Stimulated activated CD4-positive, alpha-beta T cell treated with anti-CD3 and anti-CD28 coated beads, Interleukin-4, amount 100 ng/mL, for 24 hours (primary cell): ENCODE results near the gene B4GALT5.
"Not testable (repeated sequence)": the region's sequence is repeated elsewhere in the genome, so short reads cannot be mapped to it uniquely, and the experiment has no call there.

Experiments
- DNase-seq: peaks from one replicate; pipeline ENCODE4 v3.0.0-alpha.2; 2020

B4GALT5 gene

DNA sequence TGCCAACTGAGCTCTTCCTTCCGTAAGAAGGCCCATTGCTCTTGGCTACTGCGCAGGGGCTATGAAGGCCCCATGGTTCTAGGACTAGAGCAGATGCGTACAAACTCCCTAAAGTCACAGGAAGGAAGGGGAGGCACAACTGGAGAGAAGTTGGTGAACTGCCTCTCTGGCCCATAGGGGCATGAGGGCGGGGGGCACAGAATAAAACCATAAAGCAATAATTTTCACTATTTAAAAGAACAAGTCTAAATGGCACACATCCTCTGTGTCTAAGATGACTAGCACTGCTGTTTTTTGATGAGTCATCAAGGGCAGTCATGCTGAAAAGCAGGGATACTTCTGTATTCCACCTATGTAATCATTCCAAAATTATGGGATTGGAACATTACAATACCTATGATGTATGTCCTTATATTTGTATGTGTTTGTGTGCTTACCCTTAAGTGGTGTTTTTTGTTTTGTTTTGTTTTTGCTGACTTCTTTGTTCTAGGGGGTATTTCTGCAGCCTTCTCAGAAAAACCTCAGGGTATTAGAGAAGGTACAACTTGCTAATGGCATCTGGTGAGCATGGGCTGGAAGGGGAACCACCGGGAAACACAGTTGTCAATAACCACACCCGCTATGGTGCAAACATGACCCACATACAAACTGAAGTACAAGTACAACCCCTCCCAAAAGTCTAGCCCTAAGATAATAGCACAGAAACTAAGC lies 36.9 kb downstream of the B4GALT5 start:
- DNase-seq, result peak; percentile 37

DNA sequence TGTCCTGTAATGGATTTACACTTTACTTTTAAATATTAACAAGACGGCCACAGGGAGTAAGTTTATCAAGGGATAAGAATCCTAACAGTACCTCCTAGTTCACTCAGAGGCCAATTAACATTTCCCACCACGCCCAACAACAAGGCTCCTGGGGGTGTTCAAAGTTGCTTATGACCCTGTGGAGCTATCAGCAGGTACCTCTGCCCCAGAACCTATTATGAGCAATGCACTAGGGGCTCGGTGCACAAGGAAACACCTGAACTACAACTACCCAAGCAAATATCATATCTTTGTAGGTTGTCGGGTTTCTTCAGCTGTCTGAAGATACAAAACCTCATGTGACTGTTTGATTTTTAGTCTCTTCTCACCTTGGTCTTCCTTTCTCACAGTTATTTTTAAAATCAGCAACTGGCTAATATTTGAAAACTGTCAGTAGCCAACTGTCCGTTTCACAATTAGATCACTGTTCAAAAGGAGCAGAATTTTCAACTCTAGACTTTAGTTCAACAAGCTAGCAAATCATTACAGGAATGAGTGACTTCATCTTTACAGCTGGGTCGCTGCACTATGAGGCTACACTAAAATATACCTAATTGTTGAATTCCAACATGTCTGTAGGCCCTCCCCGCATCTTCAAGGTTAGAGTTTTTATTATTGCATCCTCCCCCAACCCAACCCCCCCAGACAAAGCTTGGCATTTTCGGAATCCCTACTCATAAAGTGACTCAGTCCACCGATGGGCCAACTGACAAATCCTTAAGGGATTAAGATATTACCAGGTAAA lies 38.1 kb downstream of the B4GALT5 start:
- no peak for DNase-seq

DNA sequence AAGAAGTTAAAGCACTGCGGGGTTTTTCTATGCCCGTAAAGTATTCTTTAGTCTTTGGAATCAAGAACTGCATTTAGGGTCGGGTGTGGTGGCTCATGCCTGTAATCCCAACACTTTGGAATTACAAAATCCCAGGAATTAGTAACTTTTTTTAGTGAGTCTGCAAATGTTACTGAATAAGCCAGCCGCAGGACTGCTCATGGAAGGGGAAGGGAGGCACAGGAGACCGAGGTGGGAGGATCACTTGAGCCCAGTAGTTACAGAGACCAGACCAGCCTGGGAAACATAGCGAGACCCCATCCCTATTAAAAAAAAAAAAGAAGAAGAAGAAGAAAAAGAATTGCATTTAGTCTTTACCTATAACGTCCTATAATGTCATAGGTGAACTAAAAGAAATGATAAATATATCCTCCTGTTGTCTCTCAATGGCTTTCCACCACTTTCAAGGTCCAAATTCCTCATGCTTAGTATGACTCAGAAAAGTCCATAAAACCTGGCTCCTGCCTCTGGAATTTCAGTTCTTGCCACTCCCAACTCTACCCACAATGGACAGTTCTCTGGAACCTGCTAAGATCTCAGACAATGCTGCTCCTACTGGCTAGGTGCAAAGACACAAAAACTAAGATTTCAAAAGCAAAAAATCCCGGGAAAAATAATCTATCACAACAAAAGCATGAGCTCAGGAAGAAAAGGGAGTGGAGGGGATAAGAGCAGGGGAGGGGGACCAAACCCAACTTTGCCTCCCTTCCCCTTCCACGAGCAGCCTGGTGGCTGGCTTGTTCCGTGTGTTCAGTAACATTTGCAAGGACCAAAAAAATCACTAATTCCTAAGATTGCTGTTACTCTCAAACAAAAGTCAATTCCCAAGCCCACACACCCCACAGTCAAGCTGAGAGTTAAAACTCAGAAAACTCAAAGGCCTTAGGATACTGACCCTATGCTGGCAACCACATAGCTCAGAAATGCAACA lies 39.0 kb downstream of the B4GALT5 start:
- DNase-seq, result no peak

DNA sequence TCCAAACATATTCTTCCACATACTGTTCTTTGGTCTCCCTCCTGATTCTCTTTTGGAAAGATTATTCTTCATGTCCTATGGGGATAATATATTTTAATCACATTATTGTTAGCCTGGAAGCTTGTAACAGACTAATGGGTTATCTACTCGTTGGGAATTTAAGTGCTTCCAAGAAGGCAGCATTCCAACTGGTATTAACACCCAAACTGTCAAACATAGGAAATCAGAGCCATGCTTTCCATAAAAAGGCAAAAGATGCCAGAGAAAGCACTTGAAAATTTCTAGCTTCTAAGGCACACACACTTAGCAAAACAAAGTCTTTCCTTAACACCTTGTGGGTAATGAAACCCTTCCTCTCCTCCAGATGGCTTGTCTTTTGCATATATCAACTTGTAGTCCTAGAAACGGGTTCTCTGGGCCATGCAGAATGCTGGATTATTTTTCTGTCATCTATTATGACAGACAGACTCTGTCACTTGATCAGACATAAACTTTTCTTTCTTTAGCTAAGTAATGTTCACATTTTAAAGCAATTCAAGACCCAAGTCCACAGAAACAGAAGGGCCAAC lies 41.5 kb downstream of the B4GALT5 start:
- DNase-seq, result no peak

DNA sequence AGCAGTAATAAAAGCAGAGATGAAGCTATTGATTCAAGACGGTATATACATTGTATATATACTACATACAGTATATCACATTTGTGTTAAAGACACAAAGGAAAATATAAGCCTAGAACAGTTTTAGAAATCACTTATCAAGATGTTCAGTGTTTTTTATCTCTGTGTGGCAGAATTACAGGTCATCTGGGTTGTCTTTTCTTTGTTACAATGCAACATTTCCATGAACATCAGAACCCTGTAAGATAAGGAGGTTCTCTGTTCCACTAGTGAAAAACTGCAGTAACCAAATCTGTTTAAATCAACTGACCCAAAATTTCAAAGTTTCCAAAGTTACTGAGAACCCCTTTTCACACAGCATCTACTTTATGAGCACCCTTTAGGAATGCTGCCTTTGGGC lies 42.2 kb downstream of the B4GALT5 start:
- no peak for DNase-seq

DNA sequence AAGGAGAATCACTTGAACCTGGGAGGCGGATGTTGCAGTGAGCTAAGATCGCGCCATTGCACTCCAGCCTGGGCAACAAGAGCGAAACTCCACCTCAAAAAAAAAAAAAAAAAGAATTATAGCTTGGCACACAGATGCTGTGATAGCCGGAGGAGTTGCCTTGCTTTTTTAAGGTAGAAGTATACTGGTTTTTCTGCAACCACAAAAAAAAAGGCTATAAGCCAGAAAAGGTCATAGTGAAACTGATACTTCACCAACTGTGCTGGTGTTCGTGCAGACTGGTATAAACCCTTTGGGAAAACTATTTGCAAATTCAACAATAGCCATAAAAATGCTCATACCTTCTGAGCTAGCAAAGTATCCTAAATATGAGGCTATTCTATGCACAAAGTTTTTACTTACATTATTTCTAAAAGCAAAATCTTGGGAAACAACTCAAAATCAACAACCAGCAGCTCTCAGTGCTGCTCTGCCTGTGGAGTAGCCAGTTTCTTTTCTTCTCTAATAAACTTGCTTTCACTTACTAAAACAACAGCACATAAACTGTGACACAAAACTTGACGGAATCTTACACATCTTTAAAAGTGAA lies 44.0 kb downstream of the B4GALT5 start:
- peak; percentile 7 for DNase-seq

DNA sequence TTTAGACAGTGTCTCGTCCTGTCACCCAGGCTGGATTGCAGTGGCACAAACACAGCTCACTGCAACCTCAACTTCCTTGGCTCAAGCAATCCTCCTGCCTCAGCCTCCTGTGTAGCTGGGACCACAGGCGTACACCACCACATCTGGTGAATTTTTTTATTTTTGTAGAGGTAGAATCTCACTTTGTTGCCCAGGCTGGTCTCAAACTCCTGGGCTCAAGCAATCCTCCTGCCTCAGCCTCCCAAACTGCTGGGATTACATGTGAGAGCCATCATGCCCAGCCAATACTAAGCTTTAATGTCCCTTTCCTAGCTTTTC lies 44.8 kb downstream of the B4GALT5 start:
- DNase-seq, result not testable (repeated sequence)

DNA sequence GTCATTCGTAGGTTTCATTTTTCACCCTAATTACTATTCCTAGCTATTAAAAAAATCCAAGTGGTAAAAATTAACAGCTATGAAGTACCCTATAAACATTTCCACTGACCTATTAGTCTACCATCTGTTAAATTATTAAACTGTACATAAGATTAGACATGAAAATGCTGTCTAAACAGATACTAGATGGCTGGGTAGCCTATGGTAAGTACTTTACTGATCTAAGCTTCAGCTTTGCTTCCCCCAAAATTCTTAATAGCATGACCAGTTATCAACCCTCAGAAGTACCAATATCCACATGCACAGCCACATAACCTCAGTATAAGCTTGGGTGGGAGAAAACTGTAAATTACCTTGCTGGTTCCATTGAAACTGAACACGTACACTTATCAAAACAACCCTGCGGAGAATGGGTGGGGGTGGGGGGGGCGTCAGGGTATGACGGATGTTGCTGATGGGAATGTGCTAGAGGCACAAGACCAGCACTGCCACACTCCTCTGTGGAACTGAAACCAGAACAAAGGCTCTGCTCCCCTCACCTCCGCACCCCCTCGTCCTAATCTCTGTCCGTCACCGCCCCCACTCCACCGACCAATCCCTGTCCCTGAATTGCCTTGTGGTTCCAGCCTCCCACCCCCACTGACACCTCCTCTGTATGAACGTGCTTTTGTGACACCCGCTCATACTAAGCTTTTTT lies 45.3 kb downstream of the B4GALT5 start:
- peak; percentile 71 for DNase-seq

DNA sequence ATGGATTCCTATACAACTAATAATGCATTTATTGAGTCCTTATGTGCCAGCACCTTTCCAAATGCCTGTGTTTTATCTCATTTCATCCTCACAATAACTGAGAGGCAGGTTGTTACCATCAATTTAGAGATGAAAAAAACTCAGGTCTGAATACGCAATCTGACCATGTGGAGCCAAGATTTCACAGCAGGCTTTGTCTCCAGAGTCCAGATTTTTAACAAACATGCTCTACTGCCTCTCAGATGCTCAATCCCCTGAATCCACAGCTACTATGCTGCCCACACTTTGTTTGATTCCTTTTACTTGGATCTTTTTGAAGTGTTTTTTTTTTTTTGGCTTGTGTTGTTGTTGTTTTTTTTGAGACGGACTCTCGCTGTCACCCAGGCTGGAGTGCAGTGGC lies 46.8 kb downstream of the B4GALT5 start:
- DNase-seq, result no peak

DNA sequence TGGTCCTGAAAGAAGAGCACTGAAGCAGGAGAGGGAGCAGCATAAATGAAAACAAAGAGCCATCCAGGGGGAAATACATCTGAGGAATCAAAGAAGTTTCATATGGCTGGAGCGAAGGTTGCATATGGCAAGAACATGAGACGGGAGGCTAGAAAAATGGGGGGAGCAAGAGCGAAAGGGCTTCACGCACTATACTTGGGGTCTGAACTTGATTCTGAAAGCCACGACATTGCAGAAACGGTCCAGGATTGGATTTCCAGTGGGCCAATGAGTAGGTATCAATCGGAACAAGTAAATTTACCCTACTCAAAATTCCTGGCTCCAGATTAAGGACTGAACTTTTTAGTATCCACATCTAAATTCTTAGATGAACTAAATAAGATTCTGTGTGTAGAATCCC lies 47.9 kb downstream of the B4GALT5 start:
- no peak for DNase-seq

DNA sequence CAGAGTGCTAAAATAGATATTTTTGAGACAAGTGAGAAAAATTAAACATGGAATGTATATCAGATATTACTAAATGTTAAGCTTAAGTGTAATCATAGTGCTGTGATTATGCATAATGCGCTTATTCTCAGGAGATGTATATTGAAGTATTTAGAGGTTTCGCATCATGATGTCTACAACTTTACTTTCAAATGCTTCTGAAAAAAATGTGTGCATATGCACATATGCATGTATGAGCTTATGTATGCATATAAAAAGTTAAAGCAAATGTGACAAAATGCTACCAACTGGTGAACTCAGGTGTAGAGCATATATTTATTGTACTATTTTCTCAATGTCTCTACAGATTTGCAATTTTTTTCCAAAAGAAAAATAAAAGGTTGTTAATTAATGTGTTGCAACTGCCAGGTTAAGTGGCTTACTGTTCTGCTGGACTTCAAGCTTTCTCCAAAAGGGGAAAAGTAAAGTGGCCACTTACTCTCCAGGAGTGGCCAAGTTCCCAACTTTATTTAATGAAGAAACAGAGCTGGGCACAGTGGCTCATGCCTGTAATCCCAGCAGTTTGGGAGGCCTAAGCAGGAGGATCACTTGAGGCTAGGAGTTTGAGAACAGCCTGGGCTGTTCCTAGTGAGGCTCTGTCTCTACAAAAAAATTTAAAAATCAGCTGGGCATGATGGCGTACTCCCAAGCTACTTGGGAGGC lies 48.9 kb downstream of the B4GALT5 start:
- DNase-seq, result no peak

DNA sequence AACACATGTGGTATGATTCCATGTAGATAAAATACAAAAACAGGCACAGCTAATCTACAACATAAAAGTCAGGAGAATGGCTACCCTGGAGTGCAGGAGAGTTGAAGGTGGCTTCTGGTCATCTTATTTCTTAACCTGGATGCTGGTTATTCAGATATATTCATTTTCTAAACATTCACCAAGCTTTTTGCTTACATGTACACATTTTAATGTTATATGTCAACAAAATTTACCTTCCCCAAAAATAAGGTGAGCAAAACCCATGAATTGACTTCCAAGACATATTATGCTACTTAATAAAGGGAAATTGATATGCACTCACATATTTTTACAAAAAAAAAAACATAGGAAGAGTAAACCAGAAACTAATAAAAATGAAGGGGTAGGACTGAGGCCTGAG lies 50.6 kb downstream of the B4GALT5 start:
- no peak for DNase-seq

DNA sequence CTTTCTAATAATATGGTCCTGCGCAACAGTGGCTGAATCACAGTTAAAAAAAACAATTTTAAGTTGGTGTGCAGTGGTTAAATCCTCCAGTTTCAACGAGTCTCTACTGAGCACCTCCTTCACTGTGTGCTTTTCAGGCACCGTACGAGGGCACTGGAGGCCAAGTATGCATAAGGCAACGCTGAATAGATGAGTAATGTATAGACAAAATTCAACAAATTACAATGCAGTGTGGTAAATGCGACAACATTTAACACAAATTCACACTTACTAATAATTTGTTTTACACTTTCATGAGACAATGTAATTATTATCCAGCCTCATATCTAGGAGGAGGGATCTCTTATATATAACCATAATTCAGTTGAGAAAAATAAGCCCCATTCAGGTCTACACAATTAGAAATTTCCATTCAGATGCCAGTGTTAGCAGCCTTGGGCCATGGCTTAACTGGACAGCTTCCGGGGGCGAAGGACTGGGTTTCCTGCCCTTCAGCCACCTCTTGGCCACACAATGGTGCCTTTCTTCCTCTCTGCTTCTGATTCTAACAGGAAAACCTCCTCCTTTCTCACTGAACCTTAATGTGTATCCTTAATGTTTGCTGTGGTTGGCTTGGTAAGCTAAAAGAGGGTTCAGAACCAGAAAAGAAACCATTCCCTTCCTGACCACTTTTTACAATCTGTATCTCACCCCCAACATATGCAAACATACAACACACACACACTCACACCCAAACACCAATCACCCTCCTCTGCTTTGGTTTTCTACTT lies 51.9 kb downstream of the B4GALT5 start:
- DNase-seq, result no peak

DNA sequence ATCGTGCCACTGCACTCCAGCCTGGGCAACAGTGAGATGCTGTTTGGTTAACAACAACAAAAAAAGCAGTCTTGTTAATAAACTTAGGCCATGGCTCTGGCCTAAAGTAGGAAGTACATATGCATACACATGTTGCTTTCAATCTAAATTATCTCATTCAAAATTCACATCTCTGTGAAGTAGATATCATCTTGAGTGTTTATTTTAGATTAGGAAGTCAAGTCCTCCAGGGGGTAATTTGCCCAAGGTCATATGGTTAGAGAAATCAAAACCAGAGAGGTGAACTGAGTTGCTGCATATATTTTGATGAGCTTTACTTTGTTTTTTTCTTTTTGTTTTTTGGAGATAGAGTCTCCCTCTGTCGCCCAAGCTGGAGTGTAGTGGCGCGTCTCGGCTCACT lies 52.8 kb downstream of the B4GALT5 start:
- no peak for DNase-seq

DNA sequence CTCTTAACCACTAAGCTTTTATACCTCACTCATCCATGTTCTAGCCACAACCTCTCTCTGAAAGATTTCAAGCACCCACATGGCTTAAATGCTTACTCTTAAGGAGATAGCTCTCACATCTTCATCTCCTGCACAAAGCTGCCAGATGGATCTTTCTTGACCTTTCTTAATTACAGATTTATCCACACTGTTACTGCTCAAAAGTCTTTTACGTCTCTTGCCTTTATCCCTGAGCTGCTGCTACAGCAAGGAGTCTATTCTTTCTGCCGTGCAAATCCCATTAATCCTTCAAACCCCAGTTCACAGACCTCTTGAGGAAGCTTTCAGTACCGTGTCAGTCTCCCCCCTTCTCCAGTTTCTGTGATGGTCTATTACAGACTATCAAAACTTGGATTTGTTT lies 54.6 kb downstream of the B4GALT5 start:
- no peak for DNase-seq

DNA sequence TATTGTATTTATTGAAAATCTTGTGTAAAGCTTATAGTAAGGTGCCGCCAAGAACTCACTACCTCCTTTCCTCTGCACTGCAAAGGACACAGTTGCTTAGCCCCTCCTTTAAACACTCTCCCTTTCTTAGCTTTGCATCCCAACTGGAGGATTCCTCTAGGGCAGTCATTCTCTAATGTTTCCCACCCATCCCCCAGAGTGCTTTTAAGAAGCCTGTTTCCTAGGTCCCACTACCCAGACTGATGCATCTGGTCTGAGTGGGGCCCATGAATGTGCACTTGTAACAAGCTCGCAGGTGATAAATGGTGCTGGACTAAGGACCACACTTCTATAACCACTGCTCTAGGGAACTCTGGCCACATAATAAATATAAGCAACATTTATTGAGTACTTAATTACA lies 55.2 kb downstream of the B4GALT5 start:
- no peak for DNase-seq

DNA sequence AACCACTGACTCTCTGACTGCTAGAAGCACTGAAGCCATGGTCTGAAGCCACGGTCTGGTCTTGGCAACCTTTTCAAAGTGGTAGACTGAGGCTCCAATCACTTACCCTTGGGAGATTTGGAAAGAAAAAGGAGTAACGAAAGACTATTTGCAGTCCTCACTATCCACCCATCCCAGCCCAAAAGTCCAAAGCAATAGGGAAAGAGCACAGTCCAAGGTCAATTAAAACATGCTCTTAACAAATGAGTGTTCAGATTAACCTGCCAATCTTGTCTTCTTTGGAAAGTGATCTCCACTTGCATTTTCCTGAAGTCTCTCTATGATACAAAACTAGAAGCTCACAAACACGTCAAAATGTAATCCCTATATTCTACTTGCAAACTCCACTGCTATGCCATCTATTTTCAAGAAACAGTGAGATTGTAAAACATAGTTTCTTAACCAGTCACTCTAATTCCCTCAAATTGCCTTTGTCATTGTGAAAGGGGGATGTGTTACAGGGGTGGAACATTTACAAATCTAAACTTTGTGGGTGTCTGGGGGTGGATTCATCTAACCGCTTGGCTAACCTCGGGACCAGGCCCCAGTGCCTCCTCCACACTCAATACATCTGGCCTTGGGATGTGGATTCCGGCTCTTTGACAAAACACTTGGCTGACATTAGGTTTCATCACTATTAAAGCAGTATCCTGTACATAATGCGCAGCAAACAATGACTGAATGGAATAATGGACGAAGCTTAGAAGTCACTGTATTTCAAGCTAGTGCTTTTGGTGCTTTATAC lies 56.4 kb downstream of the B4GALT5 start:
- no peak for DNase-seq

DNA sequence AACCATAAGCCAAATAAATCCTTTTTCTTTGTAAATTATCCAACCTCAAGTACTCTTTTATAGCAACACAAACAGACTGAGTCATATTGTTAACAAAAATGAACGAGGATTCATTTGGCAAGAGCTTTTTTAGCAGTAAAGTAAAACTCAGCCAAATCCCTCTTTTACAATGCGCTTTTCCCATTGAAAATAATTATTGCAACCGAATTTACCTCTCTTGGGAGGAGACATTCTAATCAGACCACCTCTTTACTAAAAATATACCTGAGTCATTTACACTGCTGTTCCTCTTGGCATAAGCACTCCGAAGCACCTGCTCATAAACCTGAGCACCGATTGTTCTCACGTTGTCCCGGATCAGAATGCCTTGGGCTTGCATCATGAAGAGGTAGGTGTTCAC lies 57.4 kb downstream of the B4GALT5 start:
- no peak for DNase-seq

DNA sequence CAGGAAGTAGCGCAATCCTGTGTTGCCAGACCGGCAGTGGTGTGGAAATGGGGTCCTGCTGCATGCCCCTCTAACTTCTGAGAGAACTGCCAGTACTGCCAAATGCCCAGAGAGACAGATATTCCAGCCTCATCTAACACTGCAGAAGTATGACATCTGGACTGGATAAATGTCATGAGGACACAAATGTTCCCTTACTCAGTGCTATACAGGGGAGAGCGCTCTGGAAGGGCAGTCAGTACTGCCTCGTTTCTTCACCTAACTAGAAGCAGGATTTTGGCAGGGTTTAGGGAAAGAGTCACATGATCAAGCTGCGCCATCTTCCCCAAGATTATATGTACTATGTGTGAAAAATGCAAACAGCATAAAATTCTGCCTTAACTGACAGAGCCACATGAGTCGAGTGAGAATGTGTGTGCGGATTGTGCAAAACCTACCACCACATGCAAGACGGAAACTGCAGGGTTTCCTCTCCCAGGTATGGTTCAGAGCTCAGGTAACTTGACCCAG lies 59.7 kb downstream of the B4GALT5 start:
- DNase-seq, result no peak

DNA sequence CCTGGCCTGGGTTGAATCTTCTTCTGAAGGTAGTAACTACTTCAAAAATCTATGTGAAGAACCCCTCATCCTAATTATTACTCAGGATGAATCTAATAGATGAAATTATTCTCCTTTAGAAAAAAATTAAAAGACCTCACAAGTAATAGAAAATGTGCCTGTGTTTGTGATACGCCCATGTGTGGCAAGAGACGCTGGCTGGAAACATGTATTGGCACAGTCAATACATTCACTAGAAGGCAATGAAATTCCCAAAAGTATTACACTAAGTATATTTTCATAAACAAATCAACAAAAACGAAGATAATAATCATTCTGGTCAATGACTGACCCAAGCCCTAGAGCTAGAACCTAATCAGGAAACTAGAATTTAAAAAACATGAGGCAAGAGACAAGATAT lies 64.0 kb downstream of the B4GALT5 start:
- no peak for DNase-seq
